SU-DHL-6 (cell line): Measurements from ENCODE around the gene FUT6.
"Not testable (repeated sequence)": the region's sequence is repeated elsewhere in the genome, so short reads cannot be mapped to it uniquely, and the experiment has no call there.

Experiments
- H2AFZ ChIP-seq: fragments of 200-600 bp; sonication (generic); 2 replicates; pipeline ENCODE4 v1.6.1; 2014; ENCODE audit warnings: low read depth, mild to moderate bottlenecking, moderate library complexity, mixed read lengths, antibody characterized with exemption, low read length; ENCODE audit not compliant: severe bottlenecking
- H3F3A ChIP-seq: fragments of 200-600 bp; shearing (Covaris generic); 2 replicates; pipeline ENCODE4 v1.6.0; 2016; ENCODE audit warnings: antibody characterized with exemption, mild to moderate bottlenecking; ENCODE audit not compliant: insufficient read depth
- H3K27ac ChIP-seq: fragments of 200-600 bp; sonication (generic); 2 replicates; pipeline ENCODE4 v1.5.1; 2016; ENCODE audit warnings: low read depth, mild to moderate bottlenecking, low read length, moderate library complexity, mixed read lengths
- H3K27me3 ChIP-seq: fragments of 200-600 bp; sonication (generic), shearing (Covaris generic); 2 replicates; pipeline ENCODE4 v1.6.0; 2014; ENCODE audit warnings: mild to moderate bottlenecking, low read length
- H3K36me3 ChIP-seq: fragments of 200-600 bp; sonication (generic); 2 replicates; pipeline ENCODE4 v1.6.1; 2014; ENCODE audit warnings: mild to moderate bottlenecking, low read length, mixed read lengths
- H3K4me2 ChIP-seq: fragments of 300-600, 200-600 bp; shearing (Covaris generic), sonication (generic); 2 replicates; pipeline ENCODE4 v1.6.0; 2014; ENCODE audit warnings: low read length, low read depth, mild to moderate bottlenecking; ENCODE audit not compliant: poor library complexity, severe bottlenecking
- H3K4me3 ChIP-seq: fragments of 200-600 bp; sonication (generic); 2 replicates; pipeline ENCODE4 v1.5.1; 2014; ENCODE audit warnings: antibody characterized with exemption, low read length, mild to moderate bottlenecking, mixed read lengths; ENCODE audit not compliant: insufficient read depth, poor library complexity, severe bottlenecking
- H3K79me2 ChIP-seq: fragments of 200-600 bp; sonication (generic); 2 replicates; pipeline ENCODE4 v1.6.1; 2014; ENCODE audit warnings: mild to moderate bottlenecking, low read length, moderate library complexity; ENCODE audit not compliant: insufficient read depth
- H3K9ac ChIP-seq: fragments of 200-600 bp; sonication (generic); 2 replicates; pipeline ENCODE4 v1.7.0; 2014; ENCODE audit warnings: mild to moderate bottlenecking, low read length
- H3K9me2 ChIP-seq: fragments of 200-600 bp; sonication (generic); replicated peaks from 2 replicates; pipeline ENCODE4 v1.6.1; 2014; ENCODE audit warnings: low read length; ENCODE audit not compliant: insufficient read depth
- H3K9me3 ChIP-seq: fragments of 200-600 bp; sonication (generic); 2 replicates; pipeline ENCODE4 v1.6.1; 2014; ENCODE audit warnings: low read length, mixed read lengths; ENCODE audit not compliant: insufficient read depth
- H4K20me1 ChIP-seq: fragments of 200-600 bp; sonication (generic); 2 replicates; pipeline ENCODE4 v1.6.1; 2014; ENCODE audit warnings: low read depth, mild to moderate bottlenecking, antibody characterized with exemption, low read length, moderate library complexity, mixed read lengths
- EZH2phosphoT487 ChIP-seq: fragments of 200-600 bp; sonication (generic), shearing (Covaris generic); conservative IDR thresholded peaks from 2 replicates; pipeline ENCODE4 v1.6.1; 2018; ENCODE audit warnings: mild to moderate bottlenecking, antibody characterized with exemption, low read length, moderate library complexity, mixed read lengths
- TF ChIP-seq, protein P1 (sequence below): fragments of 200-600 bp; sonication (generic); IDR thresholded peaks from one replicate; pipeline ENCODE4 v1.5.1; 2017; ENCODE audit warnings: antibody characterized with exemption, mild to moderate bottlenecking, low read length, moderate library complexity; ENCODE audit not compliant: insufficient read depth, poor library complexity, severe bottlenecking

Gene FUT6

DNA sequence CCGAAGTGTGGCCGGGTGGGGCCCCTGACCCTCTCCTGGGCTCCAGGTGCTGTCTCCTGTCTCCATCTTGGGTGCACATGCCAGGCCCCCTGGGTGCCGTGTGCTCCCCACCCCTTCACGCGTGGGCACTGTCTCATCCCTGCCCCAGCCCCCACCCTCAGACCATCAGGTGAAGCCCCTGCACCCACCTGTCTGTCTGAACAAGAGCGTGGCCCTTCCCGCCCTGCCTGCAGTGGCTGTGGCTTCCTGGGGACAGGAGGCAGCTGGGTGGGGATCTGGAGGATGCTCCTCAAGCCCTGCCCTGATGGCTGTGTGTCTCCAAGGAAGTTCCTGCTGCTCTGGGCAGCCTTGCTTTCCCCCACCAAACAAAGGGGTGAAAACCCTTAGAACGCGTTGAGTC lies 57.2 kb downstream of the FUT6 start:
- Histone ChIP-seq H3K4me2 (no peak overlapping the region), H3F3A (no peaks in the 10 kb centered on the region), H3K9me2 (no peaks in the 10 kb centered on the region), H3K4me3 (no peak overlapping the region), H2AFZ (no peak overlapping the region), H3K9ac (no peak overlapping the region), H3K9me3 (no peaks in the 10 kb centered on the region), H3K79me2 (no peaks in the 10 kb centered on the region), H3K27me3 (no peaks in the 10 kb centered on the region), H4K20me1 (no peaks in the 10 kb centered on the region), H3K27ac (no peak overlapping the region), H3K36me3 (no peaks in the 10 kb centered on the region)
- TF ChIP-seq, protein P1, sequence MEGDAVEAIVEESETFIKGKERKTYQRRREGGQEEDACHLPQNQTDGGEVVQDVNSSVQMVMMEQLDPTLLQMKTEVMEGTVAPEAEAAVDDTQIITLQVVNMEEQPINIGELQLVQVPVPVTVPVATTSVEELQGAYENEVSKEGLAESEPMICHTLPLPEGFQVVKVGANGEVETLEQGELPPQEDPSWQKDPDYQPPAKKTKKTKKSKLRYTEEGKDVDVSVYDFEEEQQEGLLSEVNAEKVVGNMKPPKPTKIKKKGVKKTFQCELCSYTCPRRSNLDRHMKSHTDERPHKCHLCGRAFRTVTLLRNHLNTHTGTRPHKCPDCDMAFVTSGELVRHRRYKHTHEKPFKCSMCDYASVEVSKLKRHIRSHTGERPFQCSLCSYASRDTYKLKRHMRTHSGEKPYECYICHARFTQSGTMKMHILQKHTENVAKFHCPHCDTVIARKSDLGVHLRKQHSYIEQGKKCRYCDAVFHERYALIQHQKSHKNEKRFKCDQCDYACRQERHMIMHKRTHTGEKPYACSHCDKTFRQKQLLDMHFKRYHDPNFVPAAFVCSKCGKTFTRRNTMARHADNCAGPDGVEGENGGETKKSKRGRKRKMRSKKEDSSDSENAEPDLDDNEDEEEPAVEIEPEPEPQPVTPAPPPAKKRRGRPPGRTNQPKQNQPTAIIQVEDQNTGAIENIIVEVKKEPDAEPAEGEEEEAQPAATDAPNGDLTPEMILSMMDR, result no peak
- TF ChIP-seq EZH2phosphoT487, result no peak

DNA sequence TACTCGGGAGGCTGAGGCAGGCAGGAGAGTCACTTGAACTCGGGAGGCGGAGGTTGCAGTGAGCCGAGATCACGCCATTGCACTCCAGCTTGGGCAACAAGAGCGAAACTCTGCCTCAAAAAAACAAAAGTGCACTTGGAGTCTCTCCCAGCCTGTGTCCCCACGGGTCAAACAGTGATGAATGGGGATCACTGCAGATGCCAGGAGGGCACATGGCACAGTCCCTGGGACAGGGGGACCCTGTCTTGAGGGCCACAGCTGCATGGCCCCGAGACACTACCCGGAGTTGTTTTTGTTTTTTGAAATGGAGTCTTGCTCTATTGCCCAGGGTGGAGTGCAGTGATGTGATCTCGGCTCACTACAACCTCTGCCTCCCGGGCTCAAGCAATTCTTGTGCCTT lies 58.6 kb downstream of the FUT6 start:
- H4K20me1 ChIP-seq, H3K36me3 ChIP-seq, H3K9me2 ChIP-seq, H3K27ac ChIP-seq, H3K4me2 ChIP-seq, H3F3A ChIP-seq, H3K4me3 ChIP-seq, H3K9ac ChIP-seq, H3K27me3 ChIP-seq, H3K79me2 ChIP-seq, H2AFZ ChIP-seq, H3K9me3 ChIP-seq: not testable (repeated sequence)
